ENCODE data around the gene JPH4.

DNA sequence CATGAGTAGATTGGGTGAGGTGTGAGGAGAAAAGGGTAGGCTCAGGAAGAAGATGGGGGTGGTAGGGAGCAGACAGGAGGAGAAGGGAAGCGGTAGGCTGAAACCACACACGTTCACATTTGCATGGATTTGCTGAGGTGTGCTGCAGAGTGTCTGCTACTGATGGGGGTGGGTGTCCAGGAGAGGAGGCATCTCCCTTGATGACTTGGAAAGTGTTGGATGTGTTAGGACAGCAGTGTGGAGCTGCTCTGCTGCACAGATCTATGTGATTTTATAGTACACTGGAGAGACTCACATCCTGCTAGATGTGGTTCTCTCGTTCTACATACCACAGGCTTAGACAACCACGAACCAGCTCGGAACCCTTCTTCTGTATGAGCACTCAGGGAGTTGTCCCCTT, 36.3 kb downstream of the JPH4 start:
- TF ChIP-seq, protein P1, sequence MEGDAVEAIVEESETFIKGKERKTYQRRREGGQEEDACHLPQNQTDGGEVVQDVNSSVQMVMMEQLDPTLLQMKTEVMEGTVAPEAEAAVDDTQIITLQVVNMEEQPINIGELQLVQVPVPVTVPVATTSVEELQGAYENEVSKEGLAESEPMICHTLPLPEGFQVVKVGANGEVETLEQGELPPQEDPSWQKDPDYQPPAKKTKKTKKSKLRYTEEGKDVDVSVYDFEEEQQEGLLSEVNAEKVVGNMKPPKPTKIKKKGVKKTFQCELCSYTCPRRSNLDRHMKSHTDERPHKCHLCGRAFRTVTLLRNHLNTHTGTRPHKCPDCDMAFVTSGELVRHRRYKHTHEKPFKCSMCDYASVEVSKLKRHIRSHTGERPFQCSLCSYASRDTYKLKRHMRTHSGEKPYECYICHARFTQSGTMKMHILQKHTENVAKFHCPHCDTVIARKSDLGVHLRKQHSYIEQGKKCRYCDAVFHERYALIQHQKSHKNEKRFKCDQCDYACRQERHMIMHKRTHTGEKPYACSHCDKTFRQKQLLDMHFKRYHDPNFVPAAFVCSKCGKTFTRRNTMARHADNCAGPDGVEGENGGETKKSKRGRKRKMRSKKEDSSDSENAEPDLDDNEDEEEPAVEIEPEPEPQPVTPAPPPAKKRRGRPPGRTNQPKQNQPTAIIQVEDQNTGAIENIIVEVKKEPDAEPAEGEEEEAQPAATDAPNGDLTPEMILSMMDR (IDR thresholded peaks at IDR 0.05; ENCODE audit: borderline replicate concordance, extremely low read depth, low read length, poor library complexity, severe bottlenecking): no peak
- no peak for TF ChIP-seq EZH2 (IDR thresholded peaks at IDR 0.05; ENCODE audit: borderline replicate concordance, low read depth, low read length, severe bottlenecking)
